ENCODE data around the gene COPS7A.
A peak's percentile ranks its signal among the peaks of the same experiment; 100 is the strongest.
"Not testable (repeated sequence)": the region's sequence is repeated elsewhere in the genome, so short reads cannot be mapped to it uniquely, and the experiment has no call there.

The COPS7A gene

DNA sequence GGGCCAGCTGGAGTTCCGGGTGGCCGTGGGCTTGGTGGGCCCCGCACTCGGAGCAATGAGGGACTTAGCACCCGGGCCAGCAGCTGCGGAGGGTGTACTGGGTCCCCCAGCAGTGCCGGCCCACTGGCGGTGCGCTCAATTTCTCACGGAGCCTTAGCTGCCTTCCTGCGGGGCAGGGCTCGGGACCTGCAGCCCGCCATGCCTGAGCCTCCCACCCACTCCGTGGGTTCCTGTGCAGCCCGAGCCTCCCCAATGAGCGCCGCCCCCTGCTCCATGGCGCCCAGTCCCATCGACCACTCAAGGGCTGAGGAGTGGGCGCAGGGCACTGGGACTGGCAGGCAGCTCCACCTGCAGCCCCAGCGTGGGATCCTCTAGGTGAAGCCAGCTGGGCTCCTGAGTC lies 15.5 kb upstream of the COPS7A start:
- not testable (repeated sequence) for H3K36me3 ChIP-seq (ENCODE audit: insufficient read depth, low read depth, low read length); H3K9me3 ChIP-seq (ENCODE audit: insufficient read depth, low read depth, low read length); H3K9ac ChIP-seq (ENCODE audit: low read depth, low read length); H3K4me3 ChIP-seq (ENCODE audit: low read length); H3K27me3 ChIP-seq (ENCODE audit: insufficient read depth, low read length); H3K27ac ChIP-seq (ENCODE audit: low read length); H3K4me1 ChIP-seq (ENCODE audit: insufficient read depth, low read length)

DNA sequence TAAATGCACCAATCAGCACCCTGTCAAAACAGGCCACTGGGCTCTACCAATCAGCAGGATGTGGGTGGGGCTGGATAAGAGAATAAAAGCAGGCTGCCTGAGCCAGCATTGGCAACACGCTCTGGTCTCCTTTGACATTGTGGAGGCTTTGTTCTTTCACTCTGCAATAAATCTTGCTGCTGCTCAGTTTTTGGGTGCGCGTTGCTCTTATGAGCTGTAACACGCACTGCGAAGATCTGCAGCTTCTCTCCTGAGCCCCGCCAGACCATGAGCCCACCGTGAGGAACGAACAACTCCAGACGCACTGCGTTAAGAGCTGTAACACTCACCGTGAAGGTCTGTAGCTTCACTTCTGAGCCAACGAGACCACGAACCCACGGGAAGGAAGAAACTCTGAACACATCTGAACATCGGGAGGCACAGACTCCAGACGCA lies 14.9 kb upstream of the COPS7A start:
- H3K9ac ChIP-seq (ENCODE audit: low read depth, low read length): no peak overlapping the region
- H3K27me3 ChIP-seq (ENCODE audit: insufficient read depth, low read length): no peaks in the 10 kb centered on the region
- no peak overlapping the region for H3K27ac ChIP-seq (ENCODE audit: low read length)
- H3K4me3 ChIP-seq (ENCODE audit: low read length): no peak overlapping the region
- H3K4me1 ChIP-seq (ENCODE audit: insufficient read depth, low read length): no peaks in the 10 kb centered on the region
- H3K36me3 ChIP-seq (ENCODE audit: insufficient read depth, low read depth, low read length): no peaks in the 10 kb centered on the region
- H3K9me3 ChIP-seq (ENCODE audit: insufficient read depth, low read depth, low read length): no peaks in the 10 kb centered on the region

DNA sequence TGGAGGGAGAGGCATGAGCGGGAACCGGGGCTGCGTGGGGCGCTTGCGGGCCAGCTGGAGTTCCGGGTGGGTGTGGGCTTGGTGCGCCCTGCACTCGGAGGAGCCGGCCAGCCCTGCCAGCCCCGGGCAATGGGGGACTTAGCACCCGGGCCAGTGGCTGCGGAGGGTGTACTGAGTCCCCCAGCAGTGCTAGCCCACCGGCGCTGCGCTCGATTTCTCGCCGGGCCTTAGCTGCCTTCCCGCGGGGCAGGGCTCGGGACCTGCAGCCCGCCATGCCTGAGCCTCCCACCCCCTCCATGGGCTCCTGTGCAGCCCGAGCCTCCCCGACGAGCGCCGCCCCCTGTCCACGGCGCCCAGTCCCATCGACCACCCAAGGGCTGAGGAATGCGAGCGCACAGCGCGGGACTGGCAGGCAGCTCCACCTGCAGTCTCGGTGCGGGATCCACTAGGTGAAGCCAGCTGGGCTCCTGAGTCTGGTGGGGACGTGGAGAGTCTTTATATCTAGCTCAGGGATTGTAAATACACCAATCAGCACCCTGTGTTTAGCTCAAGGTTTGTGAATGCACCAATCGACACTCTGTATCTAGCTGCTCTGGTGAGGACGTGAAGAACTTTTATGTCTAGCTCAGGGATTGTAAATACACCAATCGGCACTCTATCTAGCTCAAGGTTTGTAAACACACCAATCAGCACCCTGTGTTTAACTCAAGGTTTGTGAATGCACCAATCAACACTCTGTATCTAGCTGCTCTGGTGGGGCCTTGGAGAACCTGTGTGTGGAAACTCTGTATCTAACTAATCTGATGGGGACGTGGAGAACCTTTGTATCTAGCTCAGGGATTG lies 7.6 kb upstream of the COPS7A start:
- H3K36me3 ChIP-seq (ENCODE audit: insufficient read depth, low read depth, low read length); H3K9ac ChIP-seq (ENCODE audit: low read depth, low read length); H3K27ac ChIP-seq (ENCODE audit: low read length); H3K9me3 ChIP-seq (ENCODE audit: insufficient read depth, low read depth, low read length); H3K27me3 ChIP-seq (ENCODE audit: insufficient read depth, low read length); H3K4me3 ChIP-seq (ENCODE audit: low read length); H3K4me1 ChIP-seq (ENCODE audit: insufficient read depth, low read length): not testable (repeated sequence)

- Histone ChIP-seq H3K4me3 (ENCODE audit: low read length) (no peak overlapping the region), H3K4me1 (ENCODE audit: insufficient read depth, low read length) (no peaks in the 10 kb centered on the region), H3K27ac (ENCODE audit: low read length) (no peak overlapping the region), H3K9me3 (ENCODE audit: insufficient read depth, low read depth, low read length) (no peaks in the 10 kb centered on the region), H3K27me3 (ENCODE audit: insufficient read depth, low read length) (peaks cover 7% of the 10 kb centered on the region; the same call in 1 of the 2 replicates), H3K9ac (ENCODE audit: low read depth, low read length) (no peak overlapping the region), H3K36me3 (ENCODE audit: insufficient read depth, low read depth, low read length) (no peaks in the 10 kb centered on the region)
Measured at GRCh38 chr12:6716874-6717437, 6.9 kb upstream of the COPS7A start.

GRCh38 chr12:6722863-6723262 lies 983 bp upstream of the COPS7A start:
- H3K36me3 ChIP-seq (ENCODE audit: insufficient read depth, low read depth, low read length): peaks cover 6% of the 10 kb centered on the region
- peak overlapping the region; percentile 82; the same call in 1 of the 2 replicates for H3K9ac ChIP-seq (ENCODE audit: low read depth, low read length)
- peaks cover 7% of the 10 kb centered on the region; the same call in 1 of the 2 replicates for H3K27me3 ChIP-seq (ENCODE audit: insufficient read depth, low read length)
- H3K4me1 ChIP-seq (ENCODE audit: insufficient read depth, low read length): peaks cover 6% of the 10 kb centered on the region; the same call in 1 of the 2 replicates
- no peaks in the 10 kb centered on the region for H3K9me3 ChIP-seq (ENCODE audit: insufficient read depth, low read depth, low read length)
- H3K27ac ChIP-seq (ENCODE audit: low read length): no peak overlapping the region
- peak overlapping the region; percentile 79 for H3K4me3 ChIP-seq (ENCODE audit: low read length)

DNA sequence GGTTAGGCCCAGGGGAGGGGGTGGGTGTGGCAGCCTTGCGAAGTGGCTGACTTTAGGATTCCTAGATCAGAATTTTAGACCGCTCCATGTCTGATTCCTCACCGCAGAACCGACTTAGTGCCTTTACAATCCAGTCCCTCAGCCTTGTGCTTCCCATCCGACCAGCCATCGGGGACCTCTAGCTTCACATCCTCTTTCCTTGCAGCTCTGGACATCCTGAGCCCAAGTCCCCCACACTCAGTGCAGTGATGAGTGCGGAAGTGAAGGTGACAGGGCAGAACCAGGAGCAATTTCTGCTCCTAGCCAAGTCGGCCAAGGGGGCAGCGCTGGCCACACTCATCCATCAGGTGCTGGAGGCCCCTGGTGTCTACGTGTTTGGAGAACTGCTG lies 557 bp downstream of the COPS7A start:
- peak overlapping the region; percentile 82 for H3K9ac ChIP-seq (ENCODE audit: low read depth, low read length)
- H3K9me3 ChIP-seq (ENCODE audit: insufficient read depth, low read depth, low read length): no peaks in the 10 kb centered on the region
- H3K36me3 ChIP-seq (ENCODE audit: insufficient read depth, low read depth, low read length): peaks cover 22% of the 10 kb centered on the region
- peak overlapping the region; percentile 85 for H3K27ac ChIP-seq (ENCODE audit: low read length)
- H3K27me3 ChIP-seq (ENCODE audit: insufficient read depth, low read length): peaks cover 7% of the 10 kb centered on the region; the same call in 1 of the 2 replicates
- peak overlapping the region; percentile 79 for H3K4me3 ChIP-seq (ENCODE audit: low read length)
- H3K4me1 ChIP-seq (ENCODE audit: insufficient read depth, low read length): peaks cover 6% of the 10 kb centered on the region; the same call in 1 of the 2 replicates

- Histone ChIP-seq H3K4me1 (ENCODE audit: insufficient read depth, low read length) (peaks cover 6% of the 10 kb centered on the region; the same call in 1 of the 2 replicates), H3K9ac (ENCODE audit: low read depth, low read length) (no peak overlapping the region), H3K4me3 (ENCODE audit: low read length) (no peak overlapping the region), H3K36me3 (ENCODE audit: insufficient read depth, low read depth, low read length) (peaks cover 31% of the 10 kb centered on the region), H3K27ac (ENCODE audit: low read length) (no peak overlapping the region), H3K9me3 (ENCODE audit: insufficient read depth, low read depth, low read length) (no peaks in the 10 kb centered on the region), H3K27me3 (ENCODE audit: insufficient read depth, low read length) (peaks cover 1% of the 10 kb centered on the region; the same call in 1 of the 2 replicates)
Measured at GRCh38 chr12:6725350-6725749, 1.5 kb downstream of the COPS7A start.

GRCh38 chr12:6729186-6729585 lies 5.3 kb downstream of the COPS7A start:
- H3K4me1 ChIP-seq (ENCODE audit: insufficient read depth, low read length): peaks cover 6% of the 10 kb centered on the region; the same call in 1 of the 2 replicates
- H3K27me3 ChIP-seq (ENCODE audit: insufficient read depth, low read length): no peaks in the 10 kb centered on the region
- H3K36me3 ChIP-seq (ENCODE audit: insufficient read depth, low read depth, low read length): peaks cover 48% of the 10 kb centered on the region
- H3K4me3 ChIP-seq (ENCODE audit: low read length): no peak overlapping the region
- H3K9ac ChIP-seq (ENCODE audit: low read depth, low read length): no peak overlapping the region
- H3K9me3 ChIP-seq (ENCODE audit: insufficient read depth, low read depth, low read length): no peaks in the 10 kb centered on the region
- H3K27ac ChIP-seq (ENCODE audit: low read length): no peak overlapping the region

- Histone ChIP-seq H3K27me3 (ENCODE audit: insufficient read depth, low read length) (no peaks in the 10 kb centered on the region), H3K27ac (ENCODE audit: low read length) (no peak overlapping the region), H3K4me1 (ENCODE audit: insufficient read depth, low read length) (no peaks in the 10 kb centered on the region), H3K4me3 (ENCODE audit: low read length) (no peak overlapping the region), H3K9me3 (ENCODE audit: insufficient read depth, low read depth, low read length) (no peaks in the 10 kb centered on the region), H3K9ac (ENCODE audit: low read depth, low read length) (no peak overlapping the region), H3K36me3 (ENCODE audit: insufficient read depth, low read depth, low read length) (peaks cover 52% of the 10 kb centered on the region)
Measured at GRCh38 chr12:6730169-6730568, 6.3 kb downstream of the COPS7A start.

DNA sequence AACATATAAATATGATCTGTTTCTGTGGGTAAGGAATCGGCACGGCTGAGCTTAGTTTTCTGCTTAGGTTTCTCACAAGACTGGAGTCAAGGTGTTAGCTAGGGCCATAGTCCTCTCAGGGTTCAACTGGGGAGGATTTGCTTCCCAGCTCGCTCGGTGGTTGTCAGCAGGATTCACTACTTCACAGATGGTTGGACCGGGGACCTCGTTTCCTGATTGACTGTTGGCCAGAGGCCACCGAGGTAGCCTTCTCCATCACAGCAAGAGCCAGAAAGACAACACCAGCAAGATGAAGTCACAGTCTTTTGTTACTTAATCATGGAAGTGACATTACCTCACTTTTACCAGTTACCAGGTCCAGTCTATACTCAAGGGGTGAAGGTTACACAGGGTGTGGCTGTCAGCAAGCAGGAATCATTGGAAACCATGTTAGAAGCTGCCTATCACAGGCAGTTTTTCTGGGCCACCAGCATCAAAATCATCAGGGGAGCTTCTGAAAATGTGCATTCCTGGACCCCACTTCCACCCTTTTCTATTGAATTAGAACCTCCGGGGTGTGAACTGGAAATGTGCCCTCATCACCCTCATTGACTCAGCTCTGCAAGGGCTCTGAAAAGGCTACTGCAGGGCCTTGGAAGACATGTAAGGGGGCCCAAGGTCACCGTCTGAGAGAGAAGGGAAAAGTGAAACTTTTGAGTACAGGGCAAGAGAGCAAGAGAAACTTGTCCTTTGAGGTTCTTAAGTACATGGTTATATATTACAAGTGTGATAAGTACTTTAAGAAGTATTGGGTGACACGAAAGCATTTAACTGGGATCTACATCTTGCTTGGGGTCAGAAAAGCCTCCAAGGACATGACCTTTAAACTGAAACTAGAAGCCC lies 10.9 kb downstream of the COPS7A start:
- Histone ChIP-seq H3K27ac (ENCODE audit: low read length) (no peak overlapping the region), H3K9ac (ENCODE audit: low read depth, low read length) (no peak overlapping the region), H3K4me1 (ENCODE audit: insufficient read depth, low read length) (no peaks in the 10 kb centered on the region), H3K9me3 (ENCODE audit: insufficient read depth, low read depth, low read length) (no peaks in the 10 kb centered on the region), H3K4me3 (ENCODE audit: low read length) (no peak overlapping the region), H3K27me3 (ENCODE audit: insufficient read depth, low read length) (no peaks in the 10 kb centered on the region), H3K36me3 (ENCODE audit: insufficient read depth, low read depth, low read length) (peaks cover 27% of the 10 kb centered on the region)

GRCh38 chr12:6735448-6736191 lies 11.8 kb downstream of the COPS7A start:
- Histone ChIP-seq H3K4me1 (ENCODE audit: insufficient read depth, low read length) (no peaks in the 10 kb centered on the region), H3K36me3 (ENCODE audit: insufficient read depth, low read depth, low read length) (peaks cover 18% of the 10 kb centered on the region), H3K27me3 (ENCODE audit: insufficient read depth, low read length) (no peaks in the 10 kb centered on the region), H3K27ac (ENCODE audit: low read length) (no peak overlapping the region), H3K9ac (ENCODE audit: low read depth, low read length) (no peak overlapping the region), H3K4me3 (ENCODE audit: low read length) (no peak overlapping the region), H3K9me3 (ENCODE audit: insufficient read depth, low read depth, low read length) (no peaks in the 10 kb centered on the region)
